ENCODE measurements around the gene BIN2.

GRCh38 chr12:51371295-51371953 lies 47.5 kb upstream of the BIN2 start:
- peak; percentile 13 for TF ChIP-seq RCOR1 (IDR thresholded peaks at IDR 0.05; ENCODE audit: insufficient replicate concordance, low read length)
- no peak for TF ChIP-seq POLR2A (IDR thresholded peaks at IDR 0.05; ENCODE audit: low read depth, low read length)

Measured in IMR-90 (cell line).